NOMO-1 treated with dmso at 0.1 percent for 144 hours (cell line): ENCODE results near the gene NBEAL1.
A peak's percentile ranks its signal among the peaks of the same experiment; 100 is the strongest.
"Not testable (repeated sequence)": the region's sequence is repeated elsewhere in the genome, so short reads cannot be mapped to it uniquely, and the experiment has no call there.

Source experiments
- DNase-seq: peaks from one replicate; lab custom pipeline; 2025; ENCODE audit not compliant: unreplicated experiment; lab: John Stamatoyannopoulos, UW

Gene NBEAL1

GRCh38 chr2:203110496-203110895, 95.8 kb downstream of the NBEAL1 start:
- DNase-seq, result not testable (repeated sequence)

GRCh38 chr2:203112342-203112741, 97.7 kb downstream of the NBEAL1 start:
- no peak for DNase-seq

DNA sequence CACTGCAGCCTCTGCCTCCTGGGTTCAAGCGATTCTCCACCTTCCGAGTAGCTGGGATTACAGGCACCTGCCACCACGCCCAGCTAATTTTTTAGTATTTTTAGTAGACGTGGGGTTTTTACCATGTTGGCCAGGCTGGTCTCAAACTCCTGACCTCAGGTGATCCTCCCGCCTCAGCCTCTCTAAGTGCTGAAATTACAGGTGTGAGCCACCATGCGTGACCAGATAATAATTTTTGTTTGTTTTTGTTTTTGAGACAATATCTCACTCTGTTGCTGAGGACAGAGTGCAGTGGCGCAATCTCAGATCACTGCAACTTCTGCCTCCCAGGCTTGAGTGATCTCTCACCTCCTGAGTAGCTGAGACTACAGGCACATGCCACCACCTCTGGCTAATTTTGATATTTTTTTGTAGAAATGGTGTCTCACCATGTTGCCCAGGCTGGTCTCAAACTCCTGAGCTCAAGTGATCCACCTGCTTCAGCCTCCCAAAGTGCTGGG, 100.6 kb downstream of the NBEAL1 start:
- not testable (repeated sequence) for DNase-seq

GRCh38 chr2:203122317-203122986, 107.8 kb downstream of the NBEAL1 start:
- no peak for DNase-seq

GRCh38 chr2:203126996-203127395, 112.3 kb downstream of the NBEAL1 start:
- DNase-seq, result no peak

DNA sequence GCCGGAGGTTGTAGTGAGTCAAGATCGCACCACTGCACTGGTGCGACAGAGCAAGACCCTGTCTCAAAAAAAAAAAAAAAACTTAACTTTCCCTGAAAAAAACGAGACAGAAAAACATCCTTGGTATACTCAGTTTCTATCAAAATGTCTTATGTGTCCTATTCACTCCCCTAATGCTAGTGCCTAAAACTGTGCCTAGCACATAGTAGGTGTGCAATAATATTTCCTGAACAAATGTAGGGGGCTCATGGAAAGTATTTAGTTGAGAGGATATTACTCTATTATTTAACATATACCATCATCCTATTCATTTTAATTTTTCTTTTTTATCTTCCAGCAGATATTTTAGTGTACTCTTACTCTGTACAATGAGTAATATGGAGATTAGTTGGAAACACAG, 120.4 kb downstream of the NBEAL1 start:
- no peak for DNase-seq

- no peak for DNase-seq
These were observed 128.7 kb downstream of the NBEAL1 start for GRCh38 chr2:203143391-203143790.

DNA sequence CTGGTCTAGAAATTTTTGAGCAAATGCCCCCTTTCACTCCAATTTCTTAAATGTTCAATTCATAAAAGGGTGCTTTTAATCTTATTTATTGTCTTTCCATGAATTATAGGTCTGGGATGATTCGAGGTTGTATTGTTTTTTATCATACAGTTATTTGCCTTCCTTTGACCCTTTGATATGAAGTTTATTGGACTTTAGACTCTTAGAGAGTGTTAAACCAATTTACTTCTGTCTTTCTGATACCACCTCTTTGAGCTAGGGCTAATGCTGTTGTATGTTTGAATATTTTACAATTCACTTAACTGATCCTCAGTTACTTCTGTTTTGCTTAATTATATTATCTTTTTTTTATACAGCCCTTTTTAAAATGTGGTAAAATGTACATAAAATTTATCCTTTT, 134.5 kb downstream of the NBEAL1 start:
- DNase-seq, result no peak

DNA sequence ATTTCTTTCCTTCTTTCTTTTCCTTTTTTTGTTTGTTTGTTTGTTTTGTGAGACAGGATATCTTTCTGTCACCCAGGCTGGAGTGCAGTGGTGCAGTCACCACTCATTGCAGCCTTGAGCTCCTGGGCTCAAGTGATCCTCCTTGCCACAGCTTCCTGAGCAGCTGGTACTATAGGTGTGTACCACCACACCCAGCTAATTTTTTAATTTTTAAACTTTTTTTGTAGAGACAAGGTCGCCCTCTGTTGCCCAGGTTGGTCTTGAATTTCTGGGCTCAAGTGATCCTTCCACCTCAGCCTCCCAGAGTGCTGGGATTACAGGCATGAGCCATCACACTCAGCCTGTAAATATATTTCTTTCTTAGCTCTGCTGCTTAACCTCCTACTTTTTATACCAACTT, 140.7 kb downstream of the NBEAL1 start:
- no peak for DNase-seq

- not testable (repeated sequence) for DNase-seq
These were observed 148.0 kb downstream of the NBEAL1 start for GRCh38 chr2:203162722-203163121.

DNA sequence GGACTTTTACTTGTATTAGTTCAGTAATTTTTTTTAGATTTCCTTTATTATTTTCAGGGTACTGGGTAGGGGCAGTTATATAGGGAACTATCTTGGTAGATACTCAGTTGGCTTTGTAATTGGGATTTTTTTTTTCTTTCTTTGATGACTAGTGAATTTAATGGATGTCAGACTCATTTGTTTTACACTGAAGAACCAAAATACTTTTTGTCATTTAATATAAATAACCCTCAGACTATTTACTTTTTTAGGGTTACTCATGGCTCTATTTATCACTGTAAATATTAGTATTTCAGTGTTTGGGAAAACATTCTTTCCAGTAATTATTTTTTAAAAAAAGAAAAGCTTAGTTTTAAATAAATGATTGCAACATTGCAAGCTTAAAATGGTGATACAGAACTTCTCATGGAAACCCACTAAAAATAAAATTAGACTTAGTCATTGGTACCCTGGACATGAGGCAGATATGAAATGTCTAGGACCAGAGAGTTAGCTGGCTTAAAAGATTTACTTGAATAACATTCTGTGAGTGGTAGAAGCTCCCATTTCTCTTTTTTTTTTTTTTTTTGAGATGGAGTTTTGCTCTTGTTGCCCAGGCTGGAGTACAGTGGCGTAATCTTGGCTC, 149.7 kb downstream of the NBEAL1 start:
- no peak for DNase-seq

- DNase-seq, result no peak
These were observed 153.1 kb downstream of the NBEAL1 start for GRCh38 chr2:203167751-203168150.

GRCh38 chr2:203170502-203170901, 155.8 kb downstream of the NBEAL1 start:
- DNase-seq, result no peak

DNA sequence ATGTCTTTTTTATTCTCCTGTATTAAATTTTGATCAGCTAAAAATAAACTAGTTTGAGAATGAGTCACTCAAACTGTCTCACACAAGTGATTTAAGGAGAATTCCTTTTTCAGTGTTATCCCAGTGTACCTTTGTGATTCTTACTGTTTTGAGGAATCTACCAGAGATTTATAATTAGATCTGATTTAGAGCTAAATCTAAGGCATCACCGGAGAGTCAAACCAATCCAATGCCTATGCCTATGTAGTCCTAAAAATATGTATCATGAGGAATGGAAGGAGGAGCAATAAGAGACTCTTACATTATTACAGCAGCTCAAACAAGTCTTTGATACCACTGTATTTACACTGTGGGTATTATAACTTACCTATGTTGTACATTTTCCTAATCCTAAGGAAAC, 160.7 kb downstream of the NBEAL1 start:
- no peak for DNase-seq

DNA sequence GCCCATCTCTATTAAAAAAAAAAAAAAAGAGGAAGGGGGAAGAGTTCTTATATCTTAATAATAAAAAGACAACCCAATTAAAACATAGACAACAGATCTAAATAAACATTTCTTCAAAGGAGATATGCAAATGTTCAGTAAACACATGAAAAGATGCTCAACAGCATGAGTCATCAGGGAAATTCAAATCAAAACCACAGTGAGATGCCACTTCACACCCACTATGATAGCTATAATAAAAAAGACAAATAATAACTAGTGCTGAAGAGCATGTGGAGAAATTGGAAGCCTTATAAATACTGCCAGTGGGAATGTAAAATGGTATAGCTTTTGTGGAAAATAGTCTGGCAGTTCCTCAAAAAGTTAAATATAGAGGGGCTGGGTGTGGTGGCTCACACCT, 162.7 kb downstream of the NBEAL1 start:
- no peak for DNase-seq

- DNase-seq, result peak; percentile 22
These were observed 171.2 kb downstream of the NBEAL1 start for GRCh38 chr2:203185864-203186263.

- DNase-seq, result not testable (repeated sequence)
These were observed 175.9 kb downstream of the NBEAL1 start for GRCh38 chr2:203190547-203190946.

- DNase-seq, result not testable (repeated sequence)
These were observed 176.4 kb downstream of the NBEAL1 start for GRCh38 chr2:203191026-203191425.

GRCh38 chr2:203191961-203192360, 177.3 kb downstream of the NBEAL1 start:
- no peak for DNase-seq

DNA sequence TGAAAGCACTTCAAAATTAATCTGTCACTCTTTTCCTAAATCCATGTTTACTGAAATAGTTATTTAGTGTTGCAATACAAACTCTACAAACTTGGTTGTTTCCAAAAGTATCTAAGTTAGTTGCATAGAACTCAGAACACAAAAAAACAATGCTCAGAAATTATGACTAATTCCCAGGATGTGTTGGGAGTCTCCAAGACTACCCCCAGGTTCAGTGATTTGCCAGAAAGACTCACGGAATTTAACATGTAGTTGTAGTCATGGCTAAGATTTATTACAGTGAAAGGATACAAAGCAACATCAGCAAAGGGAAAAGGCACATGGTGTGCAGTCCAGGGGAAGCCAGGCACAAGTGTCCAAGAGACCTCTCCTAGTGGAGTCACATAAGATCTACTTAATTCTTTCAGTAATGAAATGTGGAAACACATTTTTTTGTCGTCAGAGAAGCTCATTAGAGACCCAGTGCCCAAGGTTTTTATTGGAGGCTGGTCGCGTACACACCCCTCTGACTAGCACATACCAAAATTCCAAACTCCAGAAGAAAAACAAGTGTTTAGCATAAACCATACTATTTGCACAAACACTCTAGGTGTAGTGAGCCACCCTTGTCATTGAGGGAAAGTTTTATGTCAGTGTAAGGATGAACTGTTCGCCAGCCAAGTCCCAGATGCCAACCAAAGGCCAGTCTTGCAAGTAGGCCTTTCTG, 180.8 kb downstream of the NBEAL1 start:
- DNase-seq, result no peak

DNA sequence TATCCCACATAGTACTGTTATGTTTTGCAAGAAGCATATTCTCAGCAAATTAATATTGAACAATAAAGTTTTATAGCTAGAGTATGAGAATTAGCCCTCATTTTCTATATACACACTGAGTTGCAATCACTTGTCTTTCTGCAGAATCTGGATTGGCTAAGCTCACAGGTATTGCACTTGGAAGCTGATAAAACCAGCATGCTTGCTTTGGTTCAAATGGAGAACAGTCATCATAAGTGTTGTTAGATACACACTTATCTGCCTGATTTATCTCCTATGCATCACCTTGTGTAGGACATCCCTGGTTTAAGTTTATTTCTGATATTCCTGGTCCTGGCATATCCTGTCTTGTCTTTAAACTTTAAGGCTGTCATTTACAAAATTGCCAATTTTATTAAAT, 186.2 kb downstream of the NBEAL1 start:
- no peak for DNase-seq

- no peak for DNase-seq
These were observed 186.8 kb downstream of the NBEAL1 start for GRCh38 chr2:203201426-203201825.
